Vagina (tissue), 2 donors: ENCODE data around the gene ATP1A3.

Source experiments
- POLR2A ChIP-seq, 2 donors: fragments of 450-650 bp; IDR thresholded peaks; one replicate each; pipeline ENCODE4 v1.6.1; 2017; ENCODE audit warnings: antibody characterized with exemption in 2 of 2, mild to moderate bottlenecking in 2 of 2, moderate library complexity in 2 of 2
- TF ChIP-seq, protein P1 (sequence below), 3 experiments: fragments of 450-650 bp in 2 of 3; fragments of 200-600 bp in 1 of 3; sonication (generic) in 1 of 3; IDR thresholded peaks; one replicate each; pipeline ENCODE4 v1.5.1; 2017 to 2019; ENCODE audit warnings: antibody characterized with exemption in 3 of 3, mild to moderate bottlenecking in 2 of 3, moderate library complexity in 2 of 3

DNA sequence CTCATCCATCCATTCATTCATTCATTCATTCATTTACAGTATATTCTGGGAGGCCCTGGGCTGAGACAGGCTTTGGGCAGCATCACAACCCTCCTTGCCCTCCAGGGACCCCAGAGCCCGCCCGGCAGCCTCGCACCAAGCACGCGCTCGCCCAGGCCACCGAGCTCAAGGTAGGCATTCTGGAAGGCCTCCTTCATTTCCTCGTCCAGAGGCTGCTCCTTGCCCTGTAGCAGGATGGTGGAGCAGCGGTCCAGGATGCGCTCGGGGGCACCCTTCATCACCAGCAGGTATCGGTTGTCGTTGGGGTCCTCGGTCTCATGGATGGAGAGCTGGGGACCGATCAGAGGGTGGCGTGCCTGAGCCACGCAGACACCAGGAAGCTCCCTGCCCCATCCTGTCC, 15.6 kb downstream of the ATP1A3 start:
- TF ChIP-seq POLR2A (IDR thresholded peaks at IDR 0.05): no peak
- TF ChIP-seq, protein P1, sequence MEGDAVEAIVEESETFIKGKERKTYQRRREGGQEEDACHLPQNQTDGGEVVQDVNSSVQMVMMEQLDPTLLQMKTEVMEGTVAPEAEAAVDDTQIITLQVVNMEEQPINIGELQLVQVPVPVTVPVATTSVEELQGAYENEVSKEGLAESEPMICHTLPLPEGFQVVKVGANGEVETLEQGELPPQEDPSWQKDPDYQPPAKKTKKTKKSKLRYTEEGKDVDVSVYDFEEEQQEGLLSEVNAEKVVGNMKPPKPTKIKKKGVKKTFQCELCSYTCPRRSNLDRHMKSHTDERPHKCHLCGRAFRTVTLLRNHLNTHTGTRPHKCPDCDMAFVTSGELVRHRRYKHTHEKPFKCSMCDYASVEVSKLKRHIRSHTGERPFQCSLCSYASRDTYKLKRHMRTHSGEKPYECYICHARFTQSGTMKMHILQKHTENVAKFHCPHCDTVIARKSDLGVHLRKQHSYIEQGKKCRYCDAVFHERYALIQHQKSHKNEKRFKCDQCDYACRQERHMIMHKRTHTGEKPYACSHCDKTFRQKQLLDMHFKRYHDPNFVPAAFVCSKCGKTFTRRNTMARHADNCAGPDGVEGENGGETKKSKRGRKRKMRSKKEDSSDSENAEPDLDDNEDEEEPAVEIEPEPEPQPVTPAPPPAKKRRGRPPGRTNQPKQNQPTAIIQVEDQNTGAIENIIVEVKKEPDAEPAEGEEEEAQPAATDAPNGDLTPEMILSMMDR (IDR thresholded peaks at IDR 0.05): no peak
